Measurements from ENCODE around the gene TFEB.
A peak's percentile ranks its signal among the peaks of the same experiment; 100 is the strongest.

TFEB gene

DNA sequence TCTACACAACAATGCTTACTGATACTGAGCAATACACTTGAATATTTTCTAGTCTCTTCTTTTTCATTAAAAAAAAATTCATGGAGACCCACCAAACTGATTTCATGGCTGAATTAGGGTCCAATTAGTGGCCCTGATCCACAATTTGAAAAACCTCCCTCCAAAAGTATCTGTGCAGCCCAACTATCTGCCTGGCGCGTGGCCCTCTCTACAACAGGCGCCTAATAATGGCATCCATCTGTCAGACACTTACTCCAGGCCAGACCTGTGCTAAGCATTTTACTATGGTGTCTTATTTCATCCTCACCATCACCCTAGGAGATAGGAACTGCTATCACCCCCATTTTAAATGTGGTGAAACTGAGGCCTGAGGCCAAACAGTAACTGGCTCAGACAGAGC, 14.0 kb downstream of the TFEB start:
- no peak for DNase-seq

DNA sequence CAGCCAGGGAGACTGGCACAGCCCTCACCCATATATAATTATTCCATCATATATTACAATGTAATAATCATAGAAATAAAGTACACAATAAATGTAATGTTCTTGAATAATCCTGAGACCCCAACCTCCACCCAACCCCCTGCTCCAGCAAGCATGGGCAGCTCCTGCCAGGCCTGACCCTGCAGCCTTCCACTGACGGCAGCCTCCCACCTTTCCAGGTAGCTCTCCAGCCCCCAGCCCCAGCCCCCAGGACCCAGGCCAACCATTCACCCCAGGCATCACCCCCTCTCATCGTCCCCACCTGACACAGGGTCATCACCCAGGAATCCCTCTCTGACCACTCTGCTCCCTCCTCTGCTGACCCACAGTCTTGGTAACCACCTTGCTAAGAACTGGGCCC, 14.6 kb downstream of the TFEB start:
- no peak for DNase-seq

DNA sequence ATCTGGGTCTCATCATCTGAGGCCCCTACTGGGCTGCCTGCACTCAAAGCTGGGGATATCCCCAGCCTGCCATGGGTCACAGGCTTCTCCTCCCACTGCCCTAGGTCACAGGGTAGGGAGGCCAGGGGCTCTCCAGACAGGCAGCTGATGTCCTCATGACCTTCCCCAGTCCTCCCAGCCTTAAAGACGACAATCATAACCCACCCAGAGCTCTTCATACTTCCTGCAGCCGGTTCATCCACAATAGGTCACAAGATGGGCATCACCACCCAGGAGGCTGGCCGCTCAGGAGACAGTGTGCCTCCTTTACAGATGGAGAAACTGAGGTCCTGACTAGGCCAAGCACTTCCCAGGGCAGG, 15.2 kb downstream of the TFEB start:
- DNase-seq: no peak

DNA sequence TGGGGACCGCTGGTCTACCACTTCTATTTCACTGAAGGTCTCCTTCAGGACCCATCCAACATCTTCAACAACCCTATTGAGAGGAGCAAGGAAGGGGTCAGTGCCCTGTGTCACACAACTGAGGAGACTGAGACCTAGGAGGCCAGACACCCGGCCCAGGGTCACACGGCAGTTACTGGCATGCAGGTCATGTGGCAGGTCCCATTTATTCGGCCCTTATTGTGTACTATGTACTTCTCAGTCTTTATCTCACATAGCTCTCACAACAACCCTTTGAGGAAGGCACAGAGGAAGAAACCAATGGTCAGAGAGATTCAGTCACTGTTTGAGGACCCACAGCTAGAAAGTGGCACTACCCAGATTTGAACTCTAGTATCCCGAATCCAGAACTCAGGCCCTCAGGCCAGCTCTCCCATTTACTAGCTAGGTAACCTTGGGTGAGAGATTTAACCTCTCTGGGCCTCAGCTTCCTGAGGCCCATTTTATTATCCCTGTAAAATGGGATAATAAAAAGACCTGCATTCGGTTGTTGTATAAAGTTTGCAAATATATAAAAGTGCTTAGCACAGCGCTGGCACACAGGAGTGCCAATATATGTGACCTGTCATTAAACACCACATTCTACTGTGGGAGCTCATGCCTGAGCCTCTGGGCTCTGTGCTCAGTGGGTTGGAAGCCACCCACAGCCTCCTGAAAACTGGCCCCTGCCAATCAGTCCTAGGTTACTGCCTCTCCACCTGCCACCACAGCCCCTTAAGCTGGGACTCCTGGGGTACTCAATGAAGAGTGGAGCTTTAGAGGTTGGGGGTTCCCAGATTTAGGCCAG, 15.8 kb downstream of the TFEB start:
- DNase-seq: no peak

DNA sequence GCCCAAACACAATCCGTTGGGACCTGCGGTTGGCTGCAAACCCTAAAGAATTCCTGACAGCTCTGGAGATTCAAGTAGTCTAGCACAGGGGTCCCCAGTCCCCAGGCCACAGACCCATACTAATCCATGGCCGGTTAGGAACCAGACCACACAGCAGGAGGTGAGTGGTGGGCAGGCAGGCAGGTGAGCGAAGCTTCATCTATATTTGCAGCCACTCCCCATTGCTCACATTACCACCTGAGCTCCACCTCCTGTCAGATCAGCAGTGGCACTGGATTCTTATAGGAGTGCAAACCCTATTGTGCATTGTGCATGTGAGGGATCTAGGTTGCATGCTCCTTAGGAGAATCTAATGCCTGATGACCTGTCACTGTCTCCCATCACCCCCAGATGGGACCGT, 16.6 kb downstream of the TFEB start:
- no peak for DNase-seq

DNA sequence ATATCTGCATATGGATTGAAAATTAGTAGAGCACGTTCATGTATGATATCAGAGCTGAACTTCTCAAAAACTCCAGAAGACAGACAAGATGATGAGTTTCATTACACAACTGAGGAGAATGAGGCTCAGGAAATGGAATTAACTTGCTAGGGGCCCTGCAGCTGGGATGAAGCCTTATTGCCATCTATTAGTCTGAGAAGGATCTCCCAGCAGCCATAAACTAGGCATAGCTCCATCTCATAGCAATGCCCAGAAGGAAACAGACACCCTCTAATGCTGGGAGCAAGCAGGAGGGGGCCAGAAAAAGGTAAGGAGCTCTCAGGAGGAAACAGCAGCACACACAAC, 18.0 kb downstream of the TFEB start:
- DNase-seq: no peak

DNA sequence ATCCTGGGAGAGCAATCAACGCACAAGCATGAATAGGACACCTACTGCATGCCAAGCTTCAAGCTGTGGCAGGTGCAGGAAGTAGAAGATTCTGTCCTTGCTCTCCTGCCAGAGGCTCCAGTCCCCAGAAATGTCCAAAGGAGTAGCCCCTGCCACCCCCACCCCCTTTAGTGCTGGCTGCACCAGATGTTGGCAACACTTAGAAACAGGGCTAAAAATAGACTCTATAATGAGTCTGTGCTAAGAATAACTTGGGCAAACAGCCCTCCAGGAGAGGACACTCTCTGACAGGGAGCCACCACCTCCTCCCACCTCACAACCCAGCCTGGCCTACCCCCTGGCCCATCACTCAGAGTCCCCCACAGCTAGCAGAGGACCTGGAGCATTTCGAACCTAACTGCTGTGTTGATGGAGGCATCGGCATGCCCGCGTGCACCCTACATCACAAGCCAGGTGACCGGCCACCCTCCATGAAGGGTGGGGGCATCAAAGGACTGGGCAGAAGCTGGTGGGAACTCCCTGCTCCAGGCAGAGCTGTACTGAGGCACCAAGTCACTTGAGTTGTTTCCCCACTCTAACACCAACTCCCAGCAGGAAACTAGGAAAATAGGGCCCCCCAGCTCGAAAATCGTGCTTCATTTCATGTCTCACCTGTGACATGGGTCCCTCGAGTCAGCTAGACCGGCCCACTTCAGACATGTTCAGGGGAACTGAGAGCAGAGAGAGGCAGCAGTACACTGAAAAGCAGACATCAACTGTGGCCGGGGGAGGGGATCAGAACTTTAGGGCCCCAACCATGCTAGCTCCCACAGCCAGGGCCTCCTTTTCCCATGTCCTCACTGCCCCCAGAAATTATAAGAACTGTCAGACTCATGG, 18.7 kb downstream of the TFEB start:
- no peak for DNase-seq

DNA sequence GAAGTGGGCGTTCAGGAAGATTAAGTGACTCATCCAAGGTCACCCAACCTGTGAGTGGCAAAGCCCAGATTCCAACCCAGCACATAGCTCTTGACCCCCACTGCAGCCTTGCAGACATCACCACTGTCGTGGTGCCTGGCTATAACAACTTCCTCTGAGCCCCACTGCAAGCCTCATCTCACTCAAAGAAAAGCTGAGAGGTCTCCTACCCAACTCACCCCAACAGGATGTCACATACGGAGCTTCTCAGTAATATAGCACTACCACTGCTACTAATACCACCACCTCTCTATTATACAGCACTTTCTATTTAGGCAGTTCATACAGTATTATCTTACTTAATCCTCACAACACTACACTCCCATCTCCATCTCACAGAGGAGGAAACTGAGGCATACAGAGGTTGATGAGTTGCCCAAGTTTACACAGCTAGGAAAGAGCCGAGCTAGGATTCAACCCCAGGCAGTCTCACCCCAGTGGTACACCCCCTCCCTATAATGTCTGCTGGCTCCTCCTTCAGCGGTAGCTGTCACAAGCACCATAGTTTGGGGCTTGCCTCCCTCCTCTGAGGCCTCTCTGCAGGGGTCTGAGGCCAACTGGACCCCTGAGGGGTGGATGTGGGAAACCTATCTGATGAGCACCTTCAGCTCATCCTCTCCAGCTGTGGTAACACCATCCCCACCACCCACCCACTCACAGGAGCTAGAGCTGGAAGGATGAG, 19.5 kb downstream of the TFEB start:
- no peak for DNase-seq

DNA sequence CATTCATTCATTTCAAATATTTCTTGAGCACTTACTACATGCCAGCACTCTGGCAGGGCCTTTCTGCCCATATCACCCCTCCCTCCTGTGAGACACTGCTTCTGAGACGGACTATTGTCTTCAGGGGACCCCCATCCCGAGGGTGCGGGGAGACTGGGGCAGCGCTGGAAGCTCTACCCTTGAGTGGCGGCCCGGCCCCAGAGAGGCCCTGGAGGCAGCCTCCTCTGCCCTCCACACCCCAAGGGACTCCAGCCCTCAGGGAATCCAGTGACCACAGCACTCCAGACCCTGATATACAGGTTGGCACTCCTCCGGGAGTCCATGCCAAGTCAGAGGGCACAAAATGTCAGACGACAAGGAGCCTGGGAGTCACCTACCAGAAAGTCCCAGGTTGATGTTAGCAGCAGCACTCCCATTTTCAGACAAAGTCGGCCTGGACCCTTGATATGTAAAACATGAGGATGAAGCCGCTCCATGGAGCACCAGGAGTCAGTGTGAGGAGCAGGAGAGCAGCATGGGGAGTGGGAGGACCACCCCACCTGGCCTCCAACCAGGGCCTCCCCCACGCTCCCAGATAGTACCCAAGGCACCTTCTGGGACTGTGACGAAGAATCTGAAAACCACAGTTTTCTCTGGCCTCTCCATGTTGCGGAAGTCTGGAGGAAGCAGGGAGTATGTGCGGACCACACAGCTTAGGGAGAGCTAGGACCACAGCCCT, 20.7 kb downstream of the TFEB start:
- DNase-seq: no peak

DNA sequence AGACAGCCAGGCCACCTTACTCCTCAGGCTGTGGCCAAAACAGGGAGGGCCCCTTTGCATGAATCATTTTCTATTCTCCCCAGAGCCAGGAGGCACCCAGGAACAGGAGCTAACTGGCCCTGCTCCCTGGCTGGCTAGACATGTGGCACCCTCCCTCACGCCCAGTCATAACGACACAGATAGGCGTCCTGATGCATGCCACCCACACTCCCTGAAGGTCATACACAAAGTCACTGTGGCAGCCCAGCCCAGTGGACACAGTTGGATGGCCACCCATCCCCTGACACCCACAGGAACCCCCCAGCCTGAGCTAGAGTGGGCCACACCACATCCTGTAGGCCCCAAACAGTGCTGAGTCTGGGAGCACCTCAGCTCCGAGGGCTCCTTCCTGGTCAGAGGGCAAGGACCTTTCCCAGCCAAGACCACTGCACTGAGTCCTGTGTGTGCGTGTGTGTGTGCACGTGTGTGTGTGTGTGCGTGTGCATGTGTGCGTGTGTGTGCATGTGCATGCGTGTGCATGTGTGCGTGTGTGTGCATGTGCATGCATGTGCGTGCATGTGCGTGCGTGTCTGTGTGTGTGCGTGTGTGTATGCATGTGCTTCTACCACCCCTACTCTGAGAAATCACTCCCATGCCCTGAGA, 21.6 kb downstream of the TFEB start:
- DNase-seq: no peak

DNA sequence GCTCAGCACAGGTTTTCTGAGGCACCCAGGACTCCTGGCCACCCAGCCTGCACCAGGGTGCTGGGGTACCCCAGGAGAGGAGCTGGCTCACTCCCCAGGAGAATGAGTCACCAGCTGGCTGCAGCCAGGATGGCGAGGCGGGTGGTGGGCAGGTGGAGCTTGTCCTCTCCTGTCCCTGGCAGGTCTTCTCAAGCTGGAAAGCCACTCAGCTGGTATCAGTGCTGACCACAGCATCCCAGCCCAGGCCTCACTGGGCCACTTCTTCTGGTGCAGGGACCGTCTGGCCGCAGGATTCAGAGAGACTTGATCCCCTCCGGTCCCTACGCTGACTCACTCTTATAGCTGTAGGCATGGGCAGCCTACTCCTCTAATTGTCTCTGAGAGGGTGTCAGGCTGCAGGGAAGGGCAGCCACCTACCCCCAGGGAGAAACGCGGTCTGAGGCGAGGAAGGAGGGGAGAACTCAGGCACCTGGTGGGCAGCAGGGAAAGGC, 22.2 kb downstream of the TFEB start:
- peak; percentile 42 for DNase-seq

DNA sequence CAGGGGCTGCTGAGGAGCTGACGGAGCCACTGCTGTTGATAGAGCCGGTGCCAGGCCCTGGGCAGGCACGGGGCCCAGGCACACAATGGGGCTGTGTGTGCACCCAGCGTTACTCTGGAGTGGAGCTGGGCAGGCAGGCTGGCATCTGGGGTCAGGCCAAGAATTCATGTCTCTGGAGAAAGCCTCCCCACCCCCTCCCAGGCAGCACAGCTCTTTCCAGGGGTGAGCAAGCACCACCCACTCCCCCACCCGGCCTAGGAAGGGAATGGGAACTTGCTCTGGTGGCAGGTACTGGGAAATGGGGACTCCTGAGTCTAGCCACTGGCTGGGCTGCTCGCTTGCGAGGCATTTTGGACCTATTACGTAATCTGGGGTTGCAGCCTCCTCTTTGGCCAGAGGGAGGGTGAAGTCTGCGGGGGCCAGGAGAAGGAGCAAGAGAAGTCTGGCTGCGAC, 22.7 kb downstream of the TFEB start:
- no peak for DNase-seq

DNA sequence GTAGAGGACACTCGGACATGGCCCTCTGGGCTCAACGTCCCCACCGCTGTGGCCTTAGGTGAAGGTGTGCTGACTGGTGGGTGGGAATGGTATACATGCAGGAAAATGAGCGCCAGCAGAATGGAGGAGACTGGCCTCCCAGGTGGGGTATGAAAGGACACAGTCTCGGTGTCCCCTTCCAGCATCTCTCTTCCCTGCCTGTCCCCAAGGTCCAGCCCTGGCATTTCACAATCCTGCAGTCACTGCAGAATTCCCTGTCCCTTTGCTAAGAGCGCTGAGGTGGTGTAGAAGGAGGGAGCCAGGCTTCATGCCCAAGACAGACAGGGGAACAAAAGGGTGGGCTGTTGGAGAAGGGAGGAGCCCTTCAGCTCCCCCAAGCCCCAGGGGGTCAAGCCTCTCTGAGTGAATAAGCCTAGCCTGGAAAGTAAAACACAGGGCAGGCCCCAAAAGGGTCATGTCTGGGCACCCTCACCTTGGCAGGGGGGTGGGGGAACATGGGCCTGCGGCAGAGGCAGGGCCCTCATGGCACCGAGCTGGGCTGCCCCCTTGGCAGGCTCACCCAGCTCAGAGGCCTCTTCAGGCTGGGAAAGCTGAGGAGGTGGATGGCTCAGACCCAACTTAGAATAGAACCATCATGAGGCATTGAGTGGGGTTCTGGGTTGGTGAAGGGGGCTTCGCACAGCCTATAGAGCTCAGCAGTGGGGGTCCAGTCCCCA, 23.9 kb downstream of the TFEB start:
- no peak for DNase-seq

DNA sequence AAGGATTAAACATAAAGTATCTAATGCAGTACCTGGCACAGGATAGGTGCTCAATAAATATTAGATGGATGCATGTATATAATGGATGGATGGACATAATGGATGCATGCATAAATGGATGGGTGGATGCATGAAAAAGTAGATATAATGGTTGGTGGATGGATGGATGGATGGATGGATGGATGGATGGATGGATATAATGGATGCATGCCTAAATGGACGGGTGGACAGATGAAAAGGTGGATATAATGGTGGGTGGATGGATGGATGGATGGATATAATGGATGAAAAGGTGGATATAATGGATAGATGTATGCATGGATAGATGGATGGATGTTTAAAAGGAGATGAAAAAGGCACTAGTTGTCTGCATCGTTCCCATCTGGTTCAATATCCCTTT, 26.0 kb downstream of the TFEB start:
- no peak for DNase-seq

DNA sequence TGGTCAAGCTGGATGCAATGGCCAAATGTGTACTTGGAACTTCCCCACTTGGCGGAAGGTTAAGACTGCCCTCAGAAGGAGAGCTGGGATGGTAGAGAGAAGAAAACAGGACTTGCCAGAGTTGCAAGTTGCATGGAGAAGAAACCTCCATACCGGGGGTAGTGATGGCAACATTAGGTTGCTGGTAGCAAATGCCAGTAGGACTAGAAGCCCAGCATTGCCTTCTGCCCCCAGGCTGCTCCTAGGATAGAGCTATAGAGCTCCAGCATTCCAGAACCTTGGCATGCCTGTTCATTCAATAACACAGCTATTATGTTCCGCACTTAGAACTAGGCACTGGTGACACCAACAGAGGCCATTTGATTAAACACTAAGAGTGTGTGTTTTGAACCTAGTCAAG, 26.6 kb downstream of the TFEB start:
- no peak for DNase-seq

DNA sequence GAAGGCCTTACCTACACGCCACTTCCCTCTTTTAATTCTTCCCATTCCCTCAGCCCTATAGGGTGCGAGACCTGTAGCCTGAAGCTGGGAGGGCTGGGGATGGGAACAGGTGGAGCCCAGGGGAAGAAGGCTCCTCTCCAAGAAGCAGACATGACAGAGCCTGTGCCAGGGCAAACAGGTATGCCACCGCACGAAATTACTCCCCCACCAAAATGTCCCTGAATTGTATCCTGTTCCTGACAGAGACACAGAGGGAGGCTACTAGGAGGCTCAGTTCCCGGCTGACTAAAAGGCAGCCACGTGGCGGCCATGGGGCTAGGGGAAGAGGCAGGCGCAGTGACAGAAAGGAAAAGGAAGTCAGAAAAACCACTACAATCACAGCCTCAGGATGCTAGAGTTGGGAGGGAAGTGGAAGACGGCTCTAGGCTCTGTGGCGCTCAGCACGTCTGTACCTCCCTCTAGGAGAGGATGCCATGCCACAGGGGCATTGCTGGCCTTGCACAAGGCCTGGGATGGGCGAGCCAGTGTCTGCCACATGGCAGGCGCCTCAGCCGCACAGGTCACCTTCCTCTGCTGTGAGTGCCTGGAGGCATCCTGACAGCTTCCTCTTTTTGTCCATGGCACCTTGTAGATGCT, 27.7 kb downstream of the TFEB start:
- no peak for DNase-seq

DNA sequence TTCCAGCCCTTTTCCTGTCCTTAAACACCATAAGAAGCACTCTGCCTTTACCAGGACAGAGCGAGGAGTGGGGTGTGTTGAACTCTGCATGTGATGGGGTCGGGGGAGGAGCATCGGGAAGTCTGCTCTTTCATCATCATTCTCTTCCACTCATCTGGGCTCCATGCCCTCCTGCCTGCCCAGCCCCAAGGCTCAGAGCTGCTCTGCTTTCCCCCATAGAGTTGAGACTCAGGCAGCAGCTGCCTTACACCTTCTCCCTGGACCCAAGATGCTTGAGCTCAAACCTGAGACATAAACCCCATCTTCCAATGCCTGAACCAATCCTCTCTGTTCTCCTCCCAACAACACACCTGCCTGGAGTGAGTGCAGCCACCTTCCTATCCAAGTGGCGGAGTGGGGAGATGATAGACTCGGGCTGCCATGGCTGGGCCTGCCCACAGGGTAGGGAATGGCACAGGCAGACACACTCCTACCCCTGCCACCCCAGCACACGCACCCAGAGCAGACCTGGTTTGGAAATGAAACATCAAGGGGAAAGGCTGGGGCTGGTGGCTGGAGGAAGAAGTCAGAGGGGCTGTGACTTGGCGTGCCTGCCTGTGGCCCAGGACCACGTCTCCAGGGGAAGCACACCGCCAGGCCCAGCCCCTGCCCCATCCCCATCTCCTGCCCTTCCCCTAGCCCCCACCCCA, 28.4 kb downstream of the TFEB start:
- no peak for DNase-seq

DNA sequence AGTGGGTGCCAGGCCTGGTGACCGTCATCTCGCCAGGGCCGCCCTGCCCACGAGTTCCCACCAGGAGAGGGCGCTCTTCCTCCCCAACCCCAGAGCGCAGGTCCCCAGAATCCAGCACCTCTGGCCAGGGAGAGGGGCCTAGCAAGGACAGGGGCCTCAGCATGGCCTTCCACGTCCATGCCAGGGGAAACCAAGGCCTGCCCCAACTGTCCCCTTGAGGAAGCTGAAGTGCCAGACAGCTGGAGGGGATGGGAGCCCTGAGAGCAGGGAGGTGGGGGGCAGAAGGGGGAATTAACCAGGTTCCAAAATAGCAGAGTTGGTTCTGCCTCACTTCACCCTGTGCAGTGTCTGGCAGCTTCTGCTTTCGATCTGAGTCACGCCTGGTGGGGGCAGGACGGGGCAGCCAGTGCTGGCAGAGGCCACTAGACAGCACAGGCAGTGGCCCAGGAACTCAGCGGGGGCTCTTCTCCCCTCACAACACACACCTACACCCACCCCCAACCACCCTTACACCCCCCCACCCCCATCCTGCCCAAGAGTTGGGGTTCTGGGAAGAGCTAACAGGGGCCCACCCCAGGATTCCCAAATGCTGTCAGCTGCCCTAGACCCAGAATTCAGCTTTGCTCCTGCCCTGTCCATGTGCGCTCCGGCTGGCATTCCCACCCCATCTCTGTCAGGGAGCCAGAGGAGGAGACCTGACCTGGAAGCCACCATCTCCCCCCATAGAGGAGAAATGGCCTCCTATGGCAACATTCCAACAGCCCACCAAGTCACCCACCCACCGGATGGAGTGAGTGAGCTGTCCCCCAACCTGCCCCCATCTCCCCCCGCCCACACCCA, 29.2 kb downstream of the TFEB start:
- peak; percentile 33 for DNase-seq

DNA sequence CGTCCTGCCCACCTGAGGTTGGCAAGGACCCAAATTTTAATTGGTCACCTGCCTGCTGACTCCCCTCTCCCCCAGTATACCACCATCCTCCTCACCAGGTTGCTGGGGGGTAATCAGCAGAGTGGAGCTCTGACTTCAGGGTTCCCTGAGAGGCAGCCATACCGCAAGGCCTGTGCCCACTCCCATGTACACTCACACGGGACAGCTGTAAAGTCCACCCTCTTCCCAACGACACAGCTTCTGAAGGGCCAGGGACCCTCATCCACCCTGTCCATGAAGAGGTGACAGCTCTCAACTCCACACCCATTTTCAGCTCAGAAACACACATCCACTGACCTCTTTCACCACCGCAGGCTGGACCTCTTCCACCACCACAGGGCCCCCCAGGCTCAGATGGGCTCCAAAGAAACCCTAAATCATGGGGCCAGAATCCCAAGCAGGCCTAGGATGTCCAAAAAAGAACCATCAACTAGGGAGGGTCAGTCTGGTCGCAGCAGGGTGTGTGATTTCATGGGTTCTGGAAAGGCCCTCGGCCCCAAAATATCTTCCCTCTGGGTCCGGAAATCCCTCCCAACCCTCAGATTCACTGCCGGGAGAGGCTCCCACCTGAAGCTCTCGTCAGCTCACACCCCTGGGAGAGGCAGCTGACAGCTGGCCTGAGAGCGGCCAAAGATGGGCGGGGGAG, 30.0 kb downstream of the TFEB start:
- no peak for DNase-seq
